ENCODE results near the gene COQ7.

The COQ7 gene

DNA sequence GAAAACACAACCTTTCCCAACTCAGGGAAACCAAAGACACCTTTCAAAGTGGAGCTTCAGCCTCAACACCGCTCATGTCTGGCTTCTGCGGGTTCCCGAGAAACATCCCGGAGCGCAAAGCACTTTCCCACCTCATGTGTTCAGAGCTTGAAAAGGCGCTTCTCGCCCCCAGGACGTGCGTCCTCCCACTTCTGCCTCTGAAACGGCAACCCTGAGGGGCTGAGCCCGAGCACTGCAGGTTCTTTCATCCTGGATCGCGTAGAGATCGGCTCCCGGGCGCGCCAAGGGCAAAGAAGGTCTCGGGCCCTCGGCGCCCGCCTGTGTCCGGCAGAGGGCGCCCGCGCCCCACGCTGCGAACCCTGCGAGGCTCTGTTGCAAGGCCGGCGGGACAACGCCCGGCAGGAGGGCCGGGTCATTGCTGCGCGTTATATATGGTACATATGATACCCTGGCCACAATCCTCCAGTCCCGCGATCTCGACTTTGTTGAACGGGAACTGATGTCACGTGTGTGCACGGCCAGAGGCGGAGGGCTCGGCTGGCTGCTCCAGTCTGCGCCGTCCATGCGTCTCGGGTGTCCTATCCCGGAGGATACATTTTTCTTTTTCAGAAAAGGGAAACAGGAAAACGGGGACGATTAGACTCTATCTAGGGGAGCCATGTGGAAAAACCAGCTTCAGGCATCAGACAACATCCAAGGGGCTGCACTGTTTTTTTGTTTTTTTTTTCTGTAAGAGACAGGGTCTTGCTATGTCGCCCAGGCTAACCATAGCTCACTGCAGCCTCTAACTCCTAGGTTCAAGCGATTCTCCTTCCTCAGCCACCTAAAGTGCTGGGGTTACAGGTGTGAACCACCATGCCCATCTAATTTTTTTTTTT lies 19.1 kb downstream of the COQ7 start:
- peak; percentile 48 to 71 (median 59) for DNase-seq

DNA sequence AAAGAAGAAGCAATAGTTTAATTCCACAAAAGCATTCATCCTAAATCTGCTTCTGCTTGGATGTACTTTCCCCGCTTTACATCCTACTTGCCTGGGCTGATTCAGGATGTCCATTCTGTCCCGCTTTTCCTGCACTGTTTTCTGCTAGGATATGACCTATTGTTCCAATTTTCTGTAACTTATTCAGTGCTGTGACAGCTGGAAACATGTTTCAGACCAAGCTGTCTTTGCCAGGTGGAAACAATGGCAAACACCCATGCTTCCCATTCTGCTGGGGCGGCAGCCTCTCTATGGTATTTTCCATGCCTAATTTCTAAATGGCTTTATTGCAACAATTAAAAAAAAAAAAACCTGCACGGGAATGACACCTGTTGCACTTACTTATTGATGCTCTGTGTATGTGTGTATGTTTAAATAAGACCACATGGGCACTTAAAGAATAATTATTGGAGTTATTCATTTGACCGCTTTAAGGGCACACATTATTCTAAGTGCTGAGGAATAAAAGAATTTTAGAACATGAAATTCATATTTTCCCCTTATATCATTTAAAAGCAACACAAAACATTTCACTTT lies 21.0 kb downstream of the COQ7 start:
- DNase-seq, result no peak

DNA sequence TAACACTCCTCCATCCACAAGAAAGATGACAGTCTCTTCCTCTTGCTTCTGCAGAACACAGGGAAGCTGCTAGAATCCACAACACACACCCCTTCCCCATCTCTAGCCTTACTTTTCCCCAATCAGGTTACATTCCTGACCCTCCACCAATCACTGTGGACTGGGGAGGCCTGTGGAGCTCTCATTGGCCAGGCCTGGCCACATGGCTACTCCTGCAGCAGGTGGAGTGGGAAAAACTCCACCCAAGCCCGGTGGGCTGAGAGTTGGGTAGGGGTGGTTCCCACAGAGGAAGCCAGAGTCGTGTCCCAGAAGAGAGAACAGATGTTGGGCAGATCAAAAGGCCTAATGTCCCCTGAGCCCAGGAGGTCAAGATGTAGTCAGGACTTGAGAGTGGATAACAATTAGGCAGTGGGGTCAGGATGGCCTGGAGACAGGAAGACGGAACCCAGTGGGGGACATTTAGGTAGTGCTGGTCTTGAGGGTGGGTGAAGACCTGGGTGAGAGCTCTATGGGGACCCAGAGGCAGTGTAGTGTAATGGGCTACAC lies 22.1 kb downstream of the COQ7 start:
- DNase-seq, result no peak

DNA sequence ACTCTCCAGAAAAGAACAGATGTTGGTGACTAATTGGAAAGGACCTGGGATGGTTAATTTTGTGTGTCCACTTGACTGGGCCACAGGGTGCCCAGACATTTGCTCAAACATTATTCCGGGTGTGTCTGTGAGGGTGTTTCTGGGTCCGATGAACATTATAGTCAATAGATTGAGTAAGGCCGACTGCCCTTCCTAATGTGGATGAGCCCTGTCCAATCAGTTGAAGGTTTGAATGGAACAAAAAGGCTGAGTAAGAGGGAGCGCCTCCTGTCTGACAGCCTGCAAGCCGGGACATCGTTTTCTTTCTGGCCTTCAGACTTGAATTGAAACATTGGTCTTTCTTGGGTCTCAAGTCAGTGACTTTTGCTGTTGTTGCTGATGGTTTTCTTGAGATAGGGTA lies 23.5 kb downstream of the COQ7 start:
- no peak for DNase-seq

DNA sequence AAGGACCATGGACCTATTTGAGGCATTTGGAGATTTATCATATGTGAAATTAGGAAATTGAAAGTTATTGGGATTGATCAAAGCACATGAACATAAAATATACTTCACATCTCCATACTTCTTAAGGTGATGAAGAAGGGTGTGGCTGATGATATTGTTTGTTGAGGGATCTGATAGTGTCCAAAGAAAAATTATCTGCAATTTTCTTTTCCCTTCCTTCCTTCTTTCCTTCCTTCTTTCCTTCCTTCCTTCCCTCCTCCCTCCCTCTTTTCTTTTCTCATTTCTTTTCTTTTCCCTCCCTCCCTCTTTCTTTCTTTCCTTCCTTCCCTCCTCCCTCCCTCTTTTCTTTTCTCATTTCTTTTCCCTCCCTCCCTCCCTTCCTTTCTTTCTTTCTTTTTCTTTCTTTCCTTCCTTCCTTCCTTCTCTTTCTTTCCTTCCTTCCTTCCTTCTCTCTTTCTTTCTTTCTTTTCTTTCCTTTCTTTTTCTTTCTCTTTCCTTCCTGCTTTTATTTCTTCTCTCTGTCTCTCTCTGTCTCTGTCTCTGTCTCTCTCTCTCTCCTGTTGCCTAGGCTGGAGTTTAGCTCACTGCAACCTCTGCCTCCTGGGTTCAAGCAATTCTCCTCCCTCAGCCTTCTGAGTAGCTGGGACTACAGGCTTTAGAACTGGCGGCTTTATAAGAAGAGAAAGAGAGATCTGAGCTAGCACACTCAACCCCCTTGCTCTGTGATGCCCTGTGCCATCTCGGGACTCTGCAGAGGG lies 25.4 kb downstream of the COQ7 start:
- DNase-seq, result no peak

DNA sequence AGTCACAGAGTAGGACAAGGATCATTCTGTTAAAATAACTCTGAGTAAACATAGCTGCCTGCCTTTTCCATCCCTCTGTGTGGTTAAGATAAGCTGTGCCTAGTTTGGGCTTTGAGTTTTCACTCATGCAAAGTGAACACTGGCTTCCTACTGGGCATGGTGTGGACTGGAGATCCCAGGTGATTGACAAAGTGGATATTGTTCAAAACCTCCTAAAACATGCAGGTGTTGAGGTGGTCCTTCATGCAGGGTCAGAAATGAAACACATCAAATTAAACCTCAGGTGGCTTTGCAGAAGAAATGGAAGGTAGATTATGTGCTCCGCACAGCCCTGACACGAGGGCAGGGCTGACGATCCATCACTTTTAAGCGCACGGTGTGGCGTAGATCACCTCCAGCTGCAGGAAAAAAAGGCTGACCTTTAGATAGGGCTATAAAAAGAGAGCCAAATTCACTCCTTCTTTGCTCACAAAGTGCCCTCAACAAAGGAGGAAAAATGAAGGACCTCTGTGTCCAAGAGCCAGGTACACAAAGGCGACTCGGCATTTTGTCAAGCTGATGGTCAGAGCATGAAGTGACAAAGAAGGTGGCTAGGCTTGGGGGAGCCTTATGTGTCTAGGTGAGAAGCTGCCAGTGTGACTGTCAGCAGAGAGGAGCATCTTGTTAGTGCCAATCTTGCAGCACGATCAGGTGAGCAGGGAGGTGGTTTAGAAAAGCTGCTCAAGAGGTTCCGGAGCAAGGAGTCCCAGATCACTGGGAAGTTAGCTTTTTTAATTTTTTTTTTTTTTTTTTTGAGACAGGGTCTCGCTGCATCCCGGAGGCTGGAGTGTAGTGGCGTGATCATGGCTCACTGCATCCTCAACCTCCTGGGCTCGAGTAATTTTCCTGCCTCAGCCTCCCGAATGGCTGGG lies 26.5 kb downstream of the COQ7 start:
- no peak for DNase-seq

DNA sequence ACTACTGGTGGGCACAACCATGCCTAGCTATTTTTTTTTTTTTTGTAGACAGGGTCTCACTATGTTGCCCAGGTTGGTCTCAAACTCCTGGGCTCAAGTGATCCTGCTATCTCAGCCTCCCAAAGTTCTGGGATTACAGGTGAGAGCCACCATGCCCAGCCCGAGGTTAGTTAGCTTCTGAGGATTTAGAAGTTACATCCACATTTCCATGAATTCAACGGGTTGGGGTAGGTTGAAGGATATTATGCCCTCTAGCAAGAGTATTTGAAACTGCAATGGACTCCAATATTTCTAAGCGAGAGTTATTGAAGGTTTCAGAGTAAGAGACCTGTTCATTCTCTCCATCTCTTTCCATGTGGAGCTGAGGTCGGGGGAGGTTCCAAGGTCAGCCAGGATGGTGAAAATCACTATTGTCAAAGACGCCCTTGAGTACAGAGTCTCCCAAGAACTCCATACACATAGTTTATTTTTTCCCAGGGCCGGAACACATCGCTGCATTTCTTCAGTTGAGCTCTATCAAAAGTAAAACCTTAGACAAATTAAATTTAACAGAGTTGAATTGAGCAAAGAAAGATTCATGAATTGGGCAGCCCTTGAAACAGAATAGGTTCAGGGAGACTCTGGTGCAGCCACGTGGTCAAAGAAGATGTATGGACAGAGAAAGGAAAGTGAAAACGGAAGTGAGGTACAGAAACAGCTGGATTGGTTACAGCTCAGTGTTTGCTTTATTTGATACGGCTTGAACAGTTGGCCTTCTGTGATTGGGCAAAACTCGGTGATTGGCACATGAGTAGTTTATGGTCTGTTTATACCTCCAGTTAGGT lies 27.3 kb downstream of the COQ7 start:
- DNase-seq, result peak in 1 of 5 experiments; percentile 53

DNA sequence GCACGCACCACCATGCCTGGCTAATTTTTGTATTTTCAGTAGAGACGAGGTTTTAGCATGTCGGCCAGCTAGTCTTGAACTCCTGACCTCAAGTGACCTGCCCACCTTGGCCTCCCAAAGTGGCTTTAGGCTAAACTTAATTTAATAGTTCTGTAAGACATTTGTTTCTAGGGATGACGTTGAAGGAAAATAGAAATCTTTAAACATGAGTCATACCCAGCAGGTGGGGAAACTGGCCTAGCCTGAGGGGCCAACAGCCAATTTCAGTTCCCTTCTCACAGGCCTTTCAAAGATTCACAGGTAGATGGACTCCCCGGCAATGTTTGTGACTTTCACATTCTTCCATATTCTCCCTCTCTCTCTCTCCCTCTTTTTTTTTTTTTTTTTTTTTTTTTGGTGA lies 28.2 kb downstream of the COQ7 start:
- DNase-seq, result no peak

DNA sequence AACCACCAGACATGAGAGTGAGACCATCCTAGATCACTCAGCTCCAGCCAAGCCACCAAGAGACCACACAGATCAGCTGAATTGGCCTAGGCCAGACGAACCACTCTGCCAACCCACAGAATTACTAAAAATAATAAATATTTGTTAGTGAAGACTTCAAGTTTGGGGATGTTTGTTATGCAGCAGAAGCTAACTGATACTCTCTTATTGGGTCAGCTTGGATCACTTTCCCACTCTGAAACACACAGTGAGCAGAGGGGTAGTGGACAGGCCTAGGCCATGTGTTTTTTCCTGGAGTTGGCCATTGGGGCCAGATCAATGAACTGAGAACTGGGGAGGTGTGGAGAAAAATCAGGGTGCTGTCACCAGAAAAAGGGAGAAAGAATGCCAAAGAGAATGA lies 30.8 kb downstream of the COQ7 start:
- DNase-seq, result no peak

DNA sequence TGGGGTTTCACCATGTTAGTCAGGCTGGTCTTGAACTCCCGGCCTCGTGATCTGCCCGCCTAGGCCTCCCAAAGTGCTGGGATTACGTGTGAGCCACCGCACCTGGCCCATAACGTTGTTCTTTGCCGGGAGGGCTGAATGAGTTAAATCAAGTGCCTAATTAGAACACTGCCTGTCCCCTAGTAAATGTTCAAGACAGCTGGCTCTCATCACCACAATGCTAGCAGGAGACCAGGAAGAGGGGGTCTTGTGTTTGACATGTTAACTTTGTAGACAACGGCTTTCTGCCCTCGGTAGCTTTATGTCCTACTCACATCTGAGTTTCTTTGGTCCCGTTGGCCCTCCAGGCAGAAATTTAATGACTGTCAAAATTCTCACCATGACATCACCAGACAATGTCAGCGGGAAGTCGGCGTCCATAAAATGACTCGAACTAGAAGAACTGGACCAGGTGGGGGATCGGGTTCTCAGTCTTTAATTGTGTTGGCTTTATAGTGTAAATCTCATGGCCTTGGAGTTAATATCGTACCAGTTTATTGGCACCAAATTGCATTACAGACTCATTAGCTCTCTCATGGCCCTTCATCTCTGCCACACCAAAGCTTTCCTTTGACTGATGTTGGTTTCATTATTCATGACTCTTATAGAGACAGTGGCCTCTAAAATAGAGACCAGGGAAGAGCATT lies 34.9 kb downstream of the COQ7 start:
- DNase-seq, result no peak

DNA sequence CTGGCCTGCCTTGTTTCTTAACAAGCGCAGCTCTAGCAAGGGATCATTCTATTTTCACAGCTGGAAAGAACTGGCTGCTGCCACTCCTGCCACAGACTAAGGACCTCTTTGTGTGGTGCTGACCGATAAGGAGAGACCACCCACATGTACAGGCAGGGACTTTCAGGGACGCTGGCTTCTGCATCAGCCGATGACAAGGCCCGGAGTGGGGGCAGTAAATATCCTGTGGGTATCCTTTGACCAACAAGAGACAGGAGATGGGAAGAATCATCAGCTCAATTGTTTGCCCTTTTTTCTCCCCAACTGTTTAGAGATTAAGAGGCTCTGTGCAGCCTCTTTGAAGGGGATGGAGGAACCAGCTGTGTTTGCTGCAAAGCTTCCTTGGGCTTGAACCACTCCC lies 37.2 kb downstream of the COQ7 start:
- DNase-seq, result no peak

DNA sequence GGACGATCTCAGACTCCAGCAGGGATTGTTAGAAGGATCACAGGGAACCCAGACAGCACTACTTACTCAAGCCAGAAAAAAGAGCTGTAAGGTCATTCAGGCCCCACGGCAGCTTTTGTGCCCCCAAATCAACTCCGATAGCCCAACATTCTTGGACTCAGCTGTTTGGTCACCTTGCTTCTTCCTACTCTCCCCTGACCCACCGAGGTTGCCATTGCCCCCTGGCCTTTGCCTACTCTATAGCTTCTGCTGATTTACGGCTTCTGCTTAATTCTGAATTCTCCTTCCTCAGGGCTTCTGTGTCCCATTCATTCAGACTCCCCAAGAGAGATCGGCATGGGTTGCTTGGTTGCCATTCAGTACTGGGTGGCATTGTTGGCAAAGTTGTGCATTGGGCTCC lies 37.7 kb downstream of the COQ7 start:
- DNase-seq, result no peak

DNA sequence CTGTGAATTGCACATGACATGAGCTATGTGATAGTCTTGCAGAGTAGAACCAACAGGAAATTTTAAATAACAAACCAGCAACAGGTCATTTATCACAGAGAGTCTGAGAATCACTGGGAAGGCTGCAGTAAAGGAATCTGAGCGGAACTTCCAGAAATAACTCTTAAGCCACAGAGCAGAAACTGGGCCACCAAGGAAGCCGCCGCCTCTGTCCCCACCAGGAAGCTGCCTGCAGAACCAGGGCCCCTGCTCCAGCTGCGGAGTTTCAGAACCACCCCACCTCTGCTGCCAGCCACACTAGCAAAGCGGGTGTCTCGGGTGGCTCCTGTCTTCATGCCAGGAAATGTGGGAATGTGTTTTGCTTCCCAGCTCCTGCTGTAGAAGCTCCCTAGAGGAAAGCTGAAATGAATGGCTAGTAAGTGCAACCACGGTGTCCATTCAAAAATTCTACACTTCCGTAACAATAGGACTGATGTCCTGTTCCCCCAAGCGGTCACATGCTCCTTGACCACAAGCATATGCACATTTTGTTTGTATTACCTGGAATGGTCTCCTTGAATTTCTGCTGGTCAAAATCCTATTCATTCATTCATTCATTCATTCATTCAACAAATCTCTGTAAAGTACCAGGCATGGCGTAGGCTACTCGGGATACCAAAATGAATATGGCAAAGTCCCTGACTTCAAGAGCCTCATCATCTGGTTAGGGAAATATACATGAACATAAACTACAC lies 38.6 kb downstream of the COQ7 start:
- DNase-seq, result no peak

DNA sequence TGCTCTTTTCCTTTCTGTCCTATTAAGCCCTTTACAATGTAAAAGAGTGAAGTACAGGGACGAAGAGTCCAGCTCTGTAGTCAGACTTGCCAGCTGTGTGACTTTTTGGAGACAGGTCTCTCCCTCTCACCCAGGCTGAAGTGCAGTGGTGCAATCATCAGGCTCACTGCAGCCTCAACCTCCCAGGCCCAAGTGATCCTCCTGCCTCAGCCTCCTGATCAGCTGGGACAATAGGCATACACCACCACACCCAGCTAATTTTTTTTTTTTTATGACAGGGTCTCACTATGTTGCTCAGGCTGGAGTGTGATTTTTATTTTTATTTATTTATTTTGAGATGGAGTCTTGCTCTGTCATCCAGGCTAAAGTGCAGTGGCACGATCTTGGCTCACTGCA lies 39.2 kb downstream of the COQ7 start:
- DNase-seq, result no peak

DNA sequence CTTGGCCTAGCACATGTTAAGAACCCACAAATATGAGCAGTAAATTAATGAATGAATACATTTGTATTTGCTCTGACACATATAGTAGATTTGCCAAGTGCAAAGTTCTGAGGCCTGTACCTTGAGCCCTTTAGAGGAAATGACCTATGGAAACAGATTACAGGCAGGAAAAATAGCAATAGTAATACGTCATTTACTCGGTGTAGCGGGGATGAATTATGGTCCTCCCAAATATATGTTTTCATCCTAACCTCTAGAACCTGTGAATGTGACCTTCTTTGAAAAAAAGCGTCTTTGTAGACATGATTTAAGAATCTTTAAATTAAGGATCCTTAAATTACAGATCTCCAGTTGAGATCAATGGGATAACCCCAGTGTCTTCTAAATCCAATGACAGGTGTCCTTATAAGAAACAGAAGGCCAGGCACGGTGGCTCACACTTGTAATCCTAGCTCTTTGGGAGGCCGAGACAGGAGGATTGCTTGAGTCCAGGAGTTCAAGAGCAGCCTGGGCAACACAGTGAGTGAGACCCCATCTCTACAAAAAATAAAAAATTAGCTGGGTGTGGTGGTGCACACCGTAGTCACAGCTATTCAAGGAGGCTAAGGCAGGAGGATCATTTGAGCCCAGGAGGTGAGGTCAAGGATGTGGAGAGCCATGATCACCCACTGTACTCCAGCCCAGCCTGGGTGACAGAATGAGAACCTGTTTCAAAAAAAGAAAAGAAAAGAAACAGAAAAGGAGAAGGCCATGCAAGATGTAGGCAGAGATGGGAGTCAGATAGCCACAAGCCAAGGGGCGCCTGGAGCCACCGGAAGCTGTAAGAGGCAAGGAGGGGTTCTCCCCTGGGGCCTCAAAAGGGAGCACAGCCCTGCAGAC lies 41.2 kb downstream of the COQ7 start:
- DNase-seq, result no peak

DNA sequence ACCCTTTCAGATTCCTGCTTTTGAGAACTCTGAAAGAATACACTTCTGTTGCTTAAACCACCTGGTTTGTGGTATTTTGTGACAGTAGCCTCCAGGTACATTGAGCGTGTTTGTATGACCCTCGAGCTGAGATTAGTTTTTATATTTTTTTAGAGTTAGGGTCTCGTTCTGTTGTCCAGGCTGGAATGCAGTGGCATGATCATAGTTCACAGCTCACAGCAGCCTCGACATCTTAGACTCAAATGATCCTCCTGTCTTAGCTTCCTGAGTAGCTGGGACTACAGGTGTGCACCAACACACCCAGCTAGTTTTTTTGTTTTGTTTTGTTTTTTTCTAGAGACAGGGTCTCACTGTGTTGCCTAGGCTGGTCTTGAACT lies 41.9 kb downstream of the COQ7 start:
- DNase-seq, result no peak

DNA sequence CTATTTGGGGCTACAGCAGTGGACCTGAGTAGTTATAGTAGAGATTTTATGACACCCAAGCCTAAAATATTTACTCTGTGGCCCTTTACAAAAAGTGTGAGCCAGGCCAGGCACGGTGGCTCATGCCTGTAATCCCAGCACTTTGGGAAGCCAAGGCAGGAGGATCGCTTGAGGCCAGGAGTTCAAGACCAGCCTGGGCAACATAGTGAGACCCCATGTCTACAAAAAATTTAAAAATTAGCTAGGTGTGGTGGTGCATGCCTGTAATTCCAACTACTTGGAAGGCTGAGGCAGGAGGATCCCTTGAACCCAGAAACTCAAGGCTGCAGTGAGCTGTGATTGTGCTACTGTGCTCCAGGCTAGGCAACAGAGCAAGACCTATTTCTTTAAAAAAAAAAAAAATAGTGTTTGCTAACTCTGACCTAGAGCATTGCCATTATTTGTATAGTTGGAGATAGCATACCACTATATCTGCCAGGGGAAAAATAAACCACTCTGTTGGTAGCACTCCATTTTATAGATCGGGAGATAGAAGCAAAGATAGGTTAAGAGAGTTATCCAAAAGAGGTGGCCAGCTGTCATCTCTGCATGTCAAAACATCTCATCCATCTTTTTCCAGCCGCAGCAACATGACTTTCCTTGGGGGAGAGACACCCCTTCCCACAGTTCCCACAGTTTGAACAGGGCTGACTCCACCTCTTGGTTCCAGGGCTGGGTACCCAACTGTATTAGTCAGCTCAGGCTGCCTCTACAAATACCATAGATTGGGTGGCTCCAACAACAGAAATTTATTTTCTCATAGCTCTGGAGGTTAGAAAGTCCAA lies 43.3 kb downstream of the COQ7 start:
- no peak for DNase-seq

DNA sequence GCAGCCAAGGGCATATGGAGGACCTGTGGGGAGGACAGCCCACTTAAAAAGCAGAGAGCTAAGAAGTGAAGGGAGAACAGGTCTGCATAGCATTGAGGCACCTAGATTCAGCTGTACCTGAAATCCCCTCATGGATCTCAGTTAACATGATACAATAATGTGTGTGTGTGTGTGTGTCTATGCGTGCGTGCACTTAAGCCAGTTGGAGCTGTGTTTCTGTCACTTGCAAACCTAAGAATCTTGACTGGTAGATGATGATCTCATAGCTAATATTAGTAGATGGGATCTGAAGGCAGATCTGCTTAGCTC lies 44.6 kb downstream of the COQ7 start:
- DNase-seq, result no peak
